H54 (cell line): Measurements from ENCODE around the gene DMPK.

Experiments
- DNase-seq: peaks from one replicate; pipeline ENCODE4 v3.0.0; 2011; ENCODE audit warnings: low spot score, mixed read lengths; ENCODE audit not compliant: insufficient read length
- FAIRE-seq: peaks from 3 replicates; lab custom pipeline; 2011; peaks lifted over from hg19 to GRCh38; lab: Jason Lieb, UNC
- POLR2A ChIP-seq: IDR thresholded peaks from 2 replicates; pipeline ENCODE4 v1.6.1; 2011; ENCODE audit warnings: low read depth, mild to moderate bottlenecking, low read length

The DMPK gene

DNA sequence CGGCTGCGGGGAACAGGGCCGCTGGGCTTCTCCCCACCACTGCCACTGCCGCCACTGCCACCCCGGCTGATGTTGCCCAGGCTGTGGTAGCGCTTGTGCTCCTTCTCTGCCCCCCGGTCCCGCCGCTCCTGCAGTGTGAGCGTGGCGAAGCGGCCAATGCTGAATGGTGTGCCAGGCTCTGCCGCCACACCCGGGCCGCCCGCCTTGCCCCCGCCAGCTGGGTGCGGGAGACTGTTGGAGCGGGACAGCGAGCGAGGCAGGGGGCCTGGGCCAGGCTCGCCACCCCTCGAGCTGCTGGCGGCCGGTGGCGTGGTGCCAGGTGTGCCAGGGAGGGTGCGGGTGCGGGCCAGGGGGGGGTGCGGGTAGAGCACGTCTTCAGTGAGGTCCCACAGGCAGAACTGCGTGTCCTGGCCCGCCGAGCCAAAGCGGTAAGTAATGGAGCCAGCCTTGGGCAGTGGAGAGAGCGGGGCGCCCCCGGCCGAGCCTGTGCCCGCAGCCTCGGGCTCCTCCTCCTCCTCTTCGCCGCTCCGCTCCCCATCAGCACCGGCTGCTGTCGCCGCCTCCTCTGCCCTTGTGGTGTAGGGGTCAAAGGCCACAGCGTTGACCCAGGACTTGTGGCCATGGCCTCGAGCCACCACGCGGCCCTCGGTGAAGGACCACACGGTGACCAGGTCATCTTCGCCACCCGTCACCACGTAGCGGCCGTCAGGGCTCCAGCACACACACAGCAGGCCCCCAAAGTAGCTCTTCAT, 3.7 kb upstream of the DMPK start:
- FAIRE-seq, result no peak
- no peak for TF ChIP-seq POLR2A
- no peak for DNase-seq

DNA sequence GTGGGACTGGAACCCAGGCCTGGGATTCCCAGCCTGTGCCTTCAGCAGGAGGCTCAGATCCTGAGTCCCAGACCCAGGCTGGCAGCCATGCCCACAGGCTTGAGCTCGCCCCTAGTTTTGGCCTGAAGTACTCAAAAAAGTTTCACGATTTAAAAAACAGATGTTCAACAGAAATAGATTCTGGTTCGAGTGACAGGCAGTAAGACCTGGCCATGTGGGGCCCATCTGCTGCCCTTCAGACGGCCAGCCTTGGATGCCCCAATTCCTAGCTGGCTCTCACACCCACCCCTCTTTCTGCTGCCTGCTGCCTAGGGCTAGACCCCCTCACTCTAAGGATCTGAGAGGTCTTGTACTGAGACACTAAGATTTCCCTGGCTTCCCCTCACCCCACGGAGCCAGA, 2.8 kb upstream of the DMPK start:
- DNase-seq (no peak), FAIRE-seq (no peak)
- TF ChIP-seq POLR2A, result no peak

DNA sequence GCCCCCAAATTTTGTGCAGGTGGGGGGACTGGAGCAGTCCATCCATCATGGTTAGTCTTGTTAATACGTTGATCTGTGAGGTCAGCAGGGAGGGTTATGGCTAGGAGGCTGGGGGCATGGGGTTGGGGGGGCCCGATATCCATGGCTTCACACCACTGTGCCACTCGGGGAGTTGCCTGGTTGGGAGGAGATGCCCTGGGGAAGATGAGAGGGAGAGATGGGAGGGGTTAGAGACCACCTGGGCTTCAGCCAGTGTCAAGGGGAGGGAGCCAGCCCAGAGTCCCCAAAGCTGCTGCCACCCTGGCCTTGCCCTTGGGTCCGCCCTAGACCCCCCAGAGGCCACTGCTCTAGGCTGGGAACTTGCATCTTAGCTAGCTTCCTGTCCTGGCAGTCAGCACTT, 1.8 kb upstream of the DMPK start:
- DNase-seq, result no peak
- FAIRE-seq, result no peak
- TF ChIP-seq POLR2A, result no peak

DNA sequence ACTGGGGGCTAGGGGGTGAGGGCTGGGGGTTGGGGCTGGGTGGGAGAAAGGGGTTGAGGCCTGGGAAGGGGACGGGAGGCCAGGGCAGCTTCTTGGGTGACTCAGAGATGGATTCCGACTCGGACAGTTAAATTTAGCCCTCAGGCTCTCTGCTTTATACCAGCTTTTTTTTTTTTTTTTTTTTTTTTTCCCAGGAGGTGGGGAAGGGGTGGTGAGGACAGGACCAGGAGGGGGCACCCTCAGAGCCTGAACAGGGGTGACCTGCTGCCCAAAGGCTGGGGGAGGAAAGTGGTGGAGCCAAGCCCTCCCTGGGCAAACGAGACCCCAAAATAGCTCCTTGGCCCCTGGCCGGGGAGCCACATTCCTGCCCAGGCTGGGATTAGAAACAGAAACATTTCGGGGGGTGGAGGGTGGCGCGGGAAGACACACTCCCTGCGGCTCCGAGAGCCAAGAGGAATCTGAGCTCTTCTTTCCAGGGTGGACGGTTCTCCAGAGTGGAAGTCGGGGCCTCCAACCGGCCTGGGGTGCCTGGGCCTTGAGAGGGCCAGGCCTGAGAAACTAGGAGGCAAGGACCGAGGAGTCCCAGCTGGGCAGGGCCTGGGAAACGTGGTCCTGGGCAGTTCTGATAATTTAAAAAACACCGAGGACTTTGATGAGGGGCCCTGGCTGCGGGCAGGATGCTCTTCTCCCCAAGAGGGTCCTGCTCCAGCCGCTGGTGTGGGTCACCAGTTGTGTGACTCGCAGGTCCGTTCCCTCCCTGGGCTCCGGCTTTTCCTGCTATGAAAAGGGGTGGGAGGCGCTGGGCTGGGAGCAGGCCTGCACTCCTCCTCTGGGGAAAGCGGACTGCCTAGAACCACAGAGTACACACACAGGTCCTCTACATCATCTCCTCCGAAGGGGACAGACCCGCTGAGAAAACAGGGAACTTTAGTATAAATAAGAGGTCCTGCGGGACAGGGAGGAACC, 813 bp upstream of the DMPK start:
- FAIRE-seq (no peak), DNase-seq (peak; percentile 67)
- TF ChIP-seq POLR2A, result no peak

DNA sequence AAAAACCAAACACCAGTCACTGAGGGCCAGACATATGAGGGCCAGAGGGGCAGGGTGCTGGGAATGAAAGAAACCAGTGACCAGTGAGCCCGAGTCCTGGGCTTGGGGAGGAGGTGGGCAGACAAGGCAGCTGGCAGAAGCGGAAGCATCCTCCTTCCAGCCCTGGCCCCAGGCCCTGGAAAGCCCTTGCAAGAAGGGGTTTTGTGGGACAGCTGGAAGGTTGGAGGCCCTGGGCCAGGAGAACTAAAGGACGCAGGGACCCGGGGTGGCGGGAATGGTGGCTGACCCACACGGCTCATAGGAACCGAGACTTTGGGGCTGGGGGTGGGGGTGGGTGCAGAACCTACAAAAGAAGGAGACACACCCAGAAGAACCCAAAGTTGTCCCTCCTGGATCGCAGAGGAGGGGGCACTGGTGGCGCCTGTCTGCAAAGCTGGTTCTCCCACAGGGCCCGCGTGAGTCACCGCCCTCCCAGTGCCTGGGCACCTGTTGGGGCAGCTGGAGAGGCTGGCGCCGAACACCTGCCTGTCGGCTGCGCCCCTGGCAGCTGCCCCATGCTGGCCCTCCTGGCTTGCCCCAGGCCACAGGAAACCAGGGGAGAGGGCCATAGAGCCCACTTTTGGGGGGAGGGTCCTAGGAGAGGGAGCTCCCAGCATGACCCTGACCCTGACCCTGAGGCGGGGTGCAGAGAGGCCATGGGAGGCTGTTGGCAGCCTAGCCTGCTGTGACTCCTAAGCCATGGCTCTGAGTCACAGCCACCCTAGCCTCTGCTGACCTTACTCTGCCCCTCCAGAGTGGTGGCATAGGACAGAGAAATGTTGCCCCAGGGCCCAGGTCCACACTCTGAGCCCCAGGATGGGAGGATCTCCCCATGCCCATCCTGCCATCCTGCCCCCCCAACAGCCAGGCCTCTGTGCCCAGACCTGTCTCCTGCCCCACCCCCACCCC, 802 bp downstream of the DMPK start:
- DNase-seq (peak; percentile 81), FAIRE-seq (peak; percentile 82)
- no peak for TF ChIP-seq POLR2A

DNA sequence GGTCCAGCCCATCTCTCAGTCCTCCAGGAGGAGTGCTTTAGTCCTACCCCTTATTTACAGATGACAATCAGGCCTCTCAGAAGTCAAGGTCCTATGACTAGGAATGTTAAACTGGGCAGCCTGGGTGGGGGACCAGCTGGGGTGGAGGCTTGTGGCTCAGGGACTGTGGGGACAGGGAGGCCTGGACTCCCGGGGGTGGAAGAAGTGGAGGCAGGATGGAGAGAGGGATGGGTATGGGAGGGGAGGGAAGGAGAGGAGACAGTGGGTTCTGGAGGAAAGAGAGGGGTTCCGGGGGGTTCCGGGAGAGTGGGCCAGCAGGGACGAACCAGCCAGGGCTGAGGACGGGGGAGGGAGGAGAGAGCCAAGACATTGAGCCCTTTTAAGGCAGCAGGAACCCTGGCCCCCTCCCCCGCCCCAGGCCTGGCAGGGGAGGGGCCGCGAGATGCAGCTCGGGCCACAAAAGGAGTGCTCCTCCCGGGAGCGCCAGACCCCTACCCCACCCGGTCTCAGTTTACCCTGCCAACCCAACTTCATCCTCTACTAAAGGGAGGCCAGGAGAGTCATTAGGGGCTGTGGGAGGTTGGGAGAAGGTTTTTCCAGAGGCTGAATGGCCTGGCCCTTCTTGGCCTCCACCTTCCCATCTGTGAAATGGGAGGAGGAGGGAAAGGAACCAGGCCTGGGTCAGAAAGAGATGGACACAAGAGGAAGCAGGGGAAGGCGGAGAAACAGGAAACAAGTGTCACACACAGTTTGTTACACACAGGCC, 1.7 kb downstream of the DMPK start:
- DNase-seq (no peak), FAIRE-seq (peak; percentile 75)

DNA sequence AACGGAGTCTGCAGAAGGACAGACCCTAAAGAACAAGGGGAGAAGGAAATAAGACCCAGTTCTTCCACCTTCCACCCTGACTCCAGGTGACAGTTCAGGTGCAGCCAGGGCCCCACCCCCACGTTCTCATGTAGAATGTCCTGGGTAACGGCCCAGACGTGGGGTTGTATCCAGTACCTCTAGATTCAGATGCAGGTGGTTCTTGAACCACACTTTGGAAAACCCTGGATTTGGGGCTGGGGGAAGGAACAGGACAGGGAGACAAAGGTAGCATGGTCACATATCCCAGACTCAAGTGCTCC, 2.2 kb downstream of the DMPK start:
- FAIRE-seq, result no peak
- no peak for DNase-seq
- TF ChIP-seq POLR2A, result no peak

More for the DNA sequence above, 1.7 kb downstream of the DMPK start:
- no peak for TF ChIP-seq POLR2A

DNA sequence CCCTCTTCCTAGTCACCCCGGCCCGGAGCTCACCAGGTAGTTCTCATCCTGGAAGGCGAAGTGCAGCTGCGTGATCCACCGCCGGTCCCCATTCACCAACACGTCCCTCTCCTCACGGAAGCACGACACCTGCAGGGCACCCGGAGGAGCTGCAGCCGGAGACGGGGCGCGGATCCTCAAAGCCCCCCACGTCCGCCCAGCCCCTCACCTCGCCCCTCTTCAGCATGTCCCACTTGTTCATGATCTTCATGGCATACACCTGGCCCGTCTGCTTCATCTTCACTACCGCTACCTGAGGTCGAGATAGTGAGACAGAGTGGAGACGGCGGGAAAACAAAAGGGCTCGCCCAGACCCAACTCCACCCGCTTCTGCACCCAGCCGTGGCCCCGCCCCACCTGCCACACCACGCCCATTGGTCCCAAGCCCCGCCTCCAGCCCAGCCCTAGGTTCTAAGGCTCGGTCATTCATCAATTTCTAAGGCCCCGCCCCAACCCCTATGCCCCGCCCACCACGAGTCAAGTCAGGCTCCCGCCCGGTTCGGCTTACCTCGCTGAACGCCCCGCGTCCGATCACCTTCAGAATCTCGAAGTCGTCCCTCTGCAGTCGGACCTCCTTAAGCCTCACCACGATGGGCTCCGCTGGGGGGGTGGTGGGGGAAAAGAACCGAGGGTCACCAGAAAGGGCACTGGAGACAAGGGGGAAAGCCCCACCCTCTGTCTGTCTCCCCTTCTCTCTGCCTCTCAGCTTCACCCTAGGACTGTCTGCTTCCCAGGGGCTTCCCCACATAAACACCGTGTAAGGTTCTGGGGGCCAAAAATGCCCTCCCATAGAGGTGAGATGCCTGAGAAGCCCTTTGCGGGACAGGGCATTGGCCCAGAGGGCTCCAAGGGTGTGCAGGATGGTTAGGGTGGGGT, 2.8 kb downstream of the DMPK start:
- FAIRE-seq, result no peak
- DNase-seq, result no peak
- TF ChIP-seq POLR2A, result no peak

DNA sequence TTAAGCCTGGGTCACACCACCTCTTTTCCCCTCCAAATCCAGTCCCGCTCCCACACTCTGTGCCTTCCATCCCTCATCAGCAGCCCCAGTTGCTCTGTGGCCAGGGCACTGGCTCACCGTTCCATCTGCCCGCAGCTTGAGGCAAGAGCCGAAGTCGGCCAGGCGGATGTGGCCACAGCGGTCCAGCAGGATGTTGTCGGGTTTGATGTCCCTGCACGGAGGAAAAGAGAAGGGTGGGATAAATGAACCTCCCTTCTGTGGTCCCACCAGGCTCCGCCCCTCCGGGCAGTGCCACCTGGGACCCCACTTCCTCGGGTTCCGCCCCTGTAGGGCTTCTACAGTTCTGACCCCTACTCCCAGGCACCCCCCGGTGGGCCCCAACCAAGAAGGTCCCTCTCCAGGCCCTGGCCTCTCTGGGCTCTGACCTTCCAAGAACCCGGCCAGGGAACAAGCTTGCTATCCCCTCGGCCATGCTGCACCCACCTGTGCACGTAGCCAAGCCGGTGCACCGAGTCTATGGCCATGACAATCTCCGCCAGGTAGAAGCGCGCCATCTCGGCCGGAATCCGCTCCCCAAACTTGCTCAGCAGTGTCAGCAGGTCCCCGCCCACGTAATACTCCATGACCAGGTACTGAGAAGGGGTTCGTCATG, 4.2 kb downstream of the DMPK start:
- FAIRE-seq (no peak), DNase-seq (no peak)
- TF ChIP-seq POLR2A, result no peak

DNA sequence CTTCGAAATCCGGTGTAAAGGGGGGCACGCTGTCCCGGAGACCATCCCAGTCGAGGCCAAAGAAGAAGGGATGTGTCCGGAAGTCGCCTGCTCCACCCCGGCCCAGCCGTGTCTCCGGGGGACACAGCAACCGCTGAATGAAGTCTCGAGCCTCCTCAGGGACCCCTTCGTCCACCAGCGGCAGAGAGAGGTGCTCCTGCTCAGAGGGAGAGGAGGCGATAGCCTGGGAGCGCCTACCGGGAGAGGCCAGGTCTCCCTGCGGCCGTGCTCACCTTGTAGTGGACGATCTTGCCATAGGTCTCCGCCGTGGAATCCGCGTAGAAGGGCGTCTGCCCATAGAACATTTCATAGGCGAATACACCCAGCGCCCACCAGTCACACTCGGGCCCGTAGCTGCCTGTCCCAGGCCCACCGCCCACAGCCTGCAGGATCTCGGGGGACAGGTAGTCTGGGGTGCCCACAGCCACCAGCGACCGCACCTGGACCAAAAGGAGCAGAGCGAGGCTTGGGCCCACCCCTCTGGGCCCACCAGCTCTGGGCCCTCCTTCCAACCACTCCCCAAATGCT, 4.8 kb downstream of the DMPK start:
- DNase-seq, result no peak
- no peak for FAIRE-seq
- TF ChIP-seq POLR2A, result no peak

DNA sequence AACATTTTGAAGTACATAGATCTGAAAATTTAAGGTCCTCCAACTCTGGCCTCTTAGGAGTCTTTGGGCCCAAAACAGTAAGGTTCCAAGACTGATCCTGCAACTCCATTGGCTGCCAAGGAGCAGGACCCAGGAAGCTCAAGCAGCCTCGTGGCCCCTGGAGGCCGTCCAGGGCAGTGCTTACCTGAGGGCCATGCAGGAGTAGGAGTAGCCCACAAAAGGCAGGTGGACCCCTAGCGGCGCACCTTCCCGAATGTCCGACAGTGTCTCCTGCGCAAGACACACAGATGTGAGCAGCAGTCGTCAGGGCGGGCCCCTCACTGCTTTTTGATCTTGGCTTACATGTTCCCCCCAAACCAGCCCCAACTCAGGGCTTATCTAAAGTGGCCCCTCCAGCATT, 7.5 kb downstream of the DMPK start:
- DNase-seq, result no peak
- no peak for TF ChIP-seq POLR2A
- FAIRE-seq, result no peak
